ENCODE measurements around the gene PAFAH1B2.
"Not testable (repeated sequence)": the region's sequence is repeated elsewhere in the genome, so short reads cannot be mapped to it uniquely, and the experiment has no call there.

- TF ChIP-seq, protein P1, sequence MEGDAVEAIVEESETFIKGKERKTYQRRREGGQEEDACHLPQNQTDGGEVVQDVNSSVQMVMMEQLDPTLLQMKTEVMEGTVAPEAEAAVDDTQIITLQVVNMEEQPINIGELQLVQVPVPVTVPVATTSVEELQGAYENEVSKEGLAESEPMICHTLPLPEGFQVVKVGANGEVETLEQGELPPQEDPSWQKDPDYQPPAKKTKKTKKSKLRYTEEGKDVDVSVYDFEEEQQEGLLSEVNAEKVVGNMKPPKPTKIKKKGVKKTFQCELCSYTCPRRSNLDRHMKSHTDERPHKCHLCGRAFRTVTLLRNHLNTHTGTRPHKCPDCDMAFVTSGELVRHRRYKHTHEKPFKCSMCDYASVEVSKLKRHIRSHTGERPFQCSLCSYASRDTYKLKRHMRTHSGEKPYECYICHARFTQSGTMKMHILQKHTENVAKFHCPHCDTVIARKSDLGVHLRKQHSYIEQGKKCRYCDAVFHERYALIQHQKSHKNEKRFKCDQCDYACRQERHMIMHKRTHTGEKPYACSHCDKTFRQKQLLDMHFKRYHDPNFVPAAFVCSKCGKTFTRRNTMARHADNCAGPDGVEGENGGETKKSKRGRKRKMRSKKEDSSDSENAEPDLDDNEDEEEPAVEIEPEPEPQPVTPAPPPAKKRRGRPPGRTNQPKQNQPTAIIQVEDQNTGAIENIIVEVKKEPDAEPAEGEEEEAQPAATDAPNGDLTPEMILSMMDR (IDR thresholded peaks at IDR 0.05 in 8 of 11, conservative IDR thresholded peaks at IDR 0.05 in 3 of 11): not testable (repeated sequence)
- not testable (repeated sequence) for TF ChIP-seq POLR2AphosphoS5, POLR2A (IDR thresholded peaks at IDR 0.05)
Observed at GRCh38 chr11:117112497-117112896, 31.6 kb upstream of the PAFAH1B2 start.
